ENCODE results near the gene HAUS7.
A peak's percentile ranks its signal among the peaks of the same experiment; 100 is the strongest.

The HAUS7 gene

DNA sequence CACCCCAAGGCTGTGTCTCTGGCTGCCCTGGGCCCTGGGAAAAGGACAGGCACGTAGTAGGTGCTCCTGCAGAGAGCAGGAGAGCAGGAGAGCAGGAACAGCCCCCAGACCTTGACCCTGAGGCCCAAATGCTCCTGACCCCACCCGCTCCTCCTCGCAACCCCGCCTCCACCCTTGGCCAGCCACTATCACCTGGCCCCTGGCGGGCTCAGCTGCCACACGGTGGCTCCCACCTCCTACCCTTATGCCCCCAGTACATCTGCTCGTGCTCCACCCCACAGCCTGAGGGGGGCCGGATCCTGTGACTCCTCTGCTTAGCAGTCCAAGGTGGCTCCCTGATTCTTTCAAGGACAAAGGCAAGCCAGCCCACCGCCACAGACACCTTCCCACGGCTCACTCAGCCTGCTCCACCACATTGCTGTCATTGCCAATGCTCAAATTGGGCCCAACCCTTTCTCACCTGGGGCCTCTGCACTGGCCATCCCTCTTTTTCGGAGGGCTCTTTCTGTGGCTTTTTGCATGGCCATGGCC, 5.4 kb upstream of the HAUS7 start:
- DNase-seq: peak; percentile 32

DNA sequence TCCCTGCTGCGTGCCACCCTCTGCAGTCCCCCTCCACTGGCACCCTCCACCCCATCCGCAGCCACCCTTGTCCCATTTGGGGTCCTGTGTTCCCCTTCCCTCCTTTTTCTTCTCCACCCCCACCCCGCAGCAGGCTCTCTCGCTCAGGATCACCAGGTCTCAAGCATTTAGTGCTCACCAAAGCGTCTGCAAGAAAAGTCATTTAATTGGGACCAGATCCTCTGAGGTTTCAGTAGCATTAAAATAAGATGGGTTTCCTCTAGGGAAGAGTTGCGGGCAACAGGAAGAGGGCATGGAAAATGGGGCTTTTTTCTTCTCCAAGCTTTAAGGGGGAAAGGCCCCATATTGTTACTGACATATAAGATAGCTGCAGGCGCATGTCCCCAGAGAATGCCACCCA, 4.9 kb upstream of the HAUS7 start:
- peak; percentile 30 for DNase-seq

DNA sequence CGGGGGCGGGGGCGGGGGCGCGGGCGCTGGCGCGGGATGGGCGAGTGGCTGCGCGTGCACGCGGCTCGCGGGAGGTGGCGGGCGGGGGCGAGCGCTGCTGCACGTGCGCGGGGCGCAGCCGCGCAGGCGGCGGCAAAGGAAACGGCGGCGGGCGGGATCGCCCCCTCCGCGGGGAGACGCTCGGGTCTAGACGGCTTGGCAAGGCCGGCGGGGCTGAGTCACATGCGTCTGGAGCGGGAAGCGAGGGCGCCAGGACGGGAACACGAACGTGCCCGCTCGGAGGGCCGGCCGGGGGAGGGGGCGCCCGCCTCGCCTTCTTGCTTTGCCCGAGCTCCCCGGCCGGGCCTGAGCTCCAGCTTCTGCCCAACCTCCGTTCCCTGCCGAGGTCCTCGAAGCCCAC, 4.3 kb upstream of the HAUS7 start:
- DNase-seq: no peak

DNA sequence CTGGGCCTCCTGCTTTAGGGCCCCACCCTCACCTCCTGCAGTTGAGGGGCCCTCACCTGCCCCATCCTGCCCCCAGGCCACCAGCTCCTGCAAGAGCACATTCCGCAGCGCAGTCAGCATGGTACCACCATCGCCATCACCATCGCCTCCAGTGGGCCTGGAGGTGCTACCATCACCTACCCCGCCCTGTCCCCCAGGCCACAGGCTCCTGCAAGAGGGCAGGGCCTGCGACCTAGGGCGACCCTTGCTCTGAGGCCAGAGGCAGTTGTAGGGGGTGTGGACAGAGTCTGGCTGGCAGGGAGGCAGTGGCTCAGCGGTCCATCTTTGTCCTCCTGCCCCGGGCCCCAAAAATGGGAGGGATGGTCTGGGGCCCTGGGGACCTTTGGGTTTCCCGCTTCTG, 3.9 kb upstream of the HAUS7 start:
- DNase-seq: no peak

DNA sequence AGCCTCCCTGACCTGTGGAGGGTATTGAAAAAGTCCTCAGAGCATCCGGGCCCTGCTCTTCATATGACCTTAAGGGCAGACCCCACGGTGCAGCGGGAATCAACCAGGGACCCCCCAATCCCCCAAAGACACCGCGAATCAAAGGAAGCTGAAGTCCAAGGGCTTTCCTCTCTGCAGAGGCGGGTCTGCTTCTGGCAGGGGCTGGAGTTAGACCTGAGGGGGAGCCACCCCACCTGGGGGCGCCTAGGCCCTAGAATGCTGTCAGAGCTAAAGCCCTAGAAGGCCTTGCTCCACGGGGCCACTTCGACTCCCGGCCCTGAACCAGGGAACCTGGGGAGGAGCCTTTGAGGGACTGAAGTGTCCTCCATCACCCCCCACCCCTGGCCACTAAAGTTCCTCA, 2.8 kb upstream of the HAUS7 start:
- DNase-seq: no peak

DNA sequence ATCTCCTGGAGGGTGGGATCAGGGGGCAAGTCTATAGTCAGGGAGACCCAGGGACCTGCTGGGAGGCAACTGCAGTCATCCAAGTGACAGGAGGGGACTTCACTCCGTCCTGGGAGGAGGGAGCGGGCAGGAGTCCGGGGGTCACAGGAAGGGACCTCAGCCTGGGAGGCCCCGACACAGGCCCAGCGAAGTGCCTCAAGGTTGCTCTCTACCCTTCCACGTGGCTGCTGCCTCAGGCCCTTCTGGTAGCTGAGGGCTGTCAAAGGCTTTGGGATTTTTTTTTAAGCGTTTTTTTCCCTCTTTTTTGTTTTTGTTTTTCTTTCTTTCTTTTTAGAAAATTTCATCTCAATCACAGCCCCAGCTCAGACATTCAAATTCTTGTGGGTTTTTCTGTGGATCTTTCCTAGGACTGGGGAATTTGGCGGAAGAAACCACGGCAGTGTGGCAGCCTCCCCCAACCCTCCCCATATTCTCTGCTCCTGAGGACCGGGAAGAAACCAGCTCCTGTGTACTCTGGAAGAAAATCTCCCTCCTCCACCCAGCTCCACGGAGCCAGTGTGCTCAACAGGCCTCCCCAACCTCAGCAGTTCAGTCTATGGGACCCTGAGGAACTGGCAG, 1.4 kb upstream of the HAUS7 start:
- no peak for DNase-seq

DNA sequence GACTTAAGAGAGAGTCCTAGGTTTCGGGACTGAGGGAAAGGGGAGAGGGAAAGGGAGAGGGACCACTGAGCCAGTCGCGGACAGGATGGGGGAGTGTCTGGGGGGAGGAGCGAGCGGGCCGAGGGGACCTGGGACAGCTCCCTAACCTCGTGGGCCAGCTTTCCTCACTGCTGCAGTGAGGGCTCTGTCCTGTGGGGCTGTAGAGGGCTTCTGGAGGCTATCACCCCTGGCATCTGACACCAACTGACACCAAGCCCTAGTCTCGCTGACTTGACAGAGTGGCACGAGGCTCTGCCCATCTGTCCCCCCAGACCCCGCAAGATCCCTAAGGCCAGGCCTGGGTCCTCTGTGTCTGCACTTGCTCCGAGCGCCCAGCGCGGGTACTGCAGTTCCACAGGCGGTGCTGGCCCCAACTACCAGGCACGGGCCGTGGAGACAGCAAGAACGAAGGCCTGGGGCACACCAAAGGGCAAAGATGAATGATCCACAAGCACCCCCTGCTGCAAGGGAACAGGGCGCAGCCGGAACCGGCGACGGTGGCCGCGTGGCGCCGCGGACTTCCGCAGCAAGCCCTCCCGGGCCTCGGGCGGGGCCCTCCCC, 465 bp downstream of the HAUS7 start:
- DNase-seq: no peak

DNA sequence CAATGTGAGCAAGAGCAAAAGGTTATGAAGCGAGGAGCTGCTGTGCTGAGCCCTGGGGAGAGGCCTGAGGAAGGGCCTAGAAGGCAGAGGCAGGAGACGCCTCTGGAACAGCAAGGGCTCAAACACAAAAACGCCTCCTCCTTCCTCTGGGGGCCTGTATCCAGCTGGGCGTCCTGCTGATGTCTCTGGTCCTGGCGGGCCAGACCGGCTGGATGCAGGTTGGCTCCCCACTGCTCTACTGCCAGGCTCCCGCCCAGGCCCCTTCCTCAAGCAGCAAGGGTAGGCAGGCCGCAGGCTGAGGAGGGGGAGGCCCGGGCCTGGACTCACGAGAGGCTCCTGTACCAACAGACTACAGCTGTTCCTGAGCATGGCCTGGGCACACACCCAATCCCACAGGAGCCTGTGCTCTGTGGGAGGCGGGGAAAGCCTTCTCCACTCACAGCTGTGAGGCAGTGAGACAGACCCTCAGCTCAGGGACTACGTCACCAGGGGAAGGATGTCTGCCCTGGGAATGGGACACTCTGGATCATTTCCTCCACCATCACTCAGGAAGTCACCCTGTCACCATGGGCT, 2.3 kb downstream of the HAUS7 start:
- DNase-seq: peak; percentile 16

DNA sequence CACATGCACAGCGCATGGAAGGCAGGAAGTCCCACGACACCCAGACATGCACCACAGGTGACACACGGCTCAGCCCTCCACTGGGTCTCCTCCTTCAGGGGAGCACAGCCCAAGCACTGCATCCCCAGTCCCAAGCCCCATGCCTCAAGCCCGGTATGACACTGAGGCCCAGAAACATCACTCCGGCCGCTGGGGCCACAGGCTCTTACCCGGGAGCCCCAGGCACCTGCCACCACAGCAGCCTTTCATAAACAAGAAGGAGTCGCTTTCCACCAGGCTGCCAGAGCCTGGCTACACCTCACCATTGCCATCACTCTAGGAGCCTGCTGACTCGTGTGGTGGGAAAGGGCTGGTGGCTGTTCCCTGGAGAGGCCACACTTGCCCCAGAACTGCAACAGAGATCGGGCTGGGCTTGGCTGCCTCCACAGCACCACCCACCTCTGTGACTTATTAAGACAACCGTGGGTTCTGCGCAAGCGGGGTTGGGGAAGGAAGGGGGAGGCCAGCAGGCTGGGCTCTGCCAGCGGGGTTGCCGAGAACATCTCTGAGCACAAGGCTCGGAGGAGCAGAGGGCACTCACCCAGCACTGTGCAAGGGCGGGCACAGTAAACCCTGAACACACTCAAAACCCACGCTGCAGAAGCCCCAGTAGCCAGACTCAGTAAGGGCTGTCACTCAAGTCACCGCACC, 4.5 kb downstream of the HAUS7 start:
- no peak for DNase-seq

DNA sequence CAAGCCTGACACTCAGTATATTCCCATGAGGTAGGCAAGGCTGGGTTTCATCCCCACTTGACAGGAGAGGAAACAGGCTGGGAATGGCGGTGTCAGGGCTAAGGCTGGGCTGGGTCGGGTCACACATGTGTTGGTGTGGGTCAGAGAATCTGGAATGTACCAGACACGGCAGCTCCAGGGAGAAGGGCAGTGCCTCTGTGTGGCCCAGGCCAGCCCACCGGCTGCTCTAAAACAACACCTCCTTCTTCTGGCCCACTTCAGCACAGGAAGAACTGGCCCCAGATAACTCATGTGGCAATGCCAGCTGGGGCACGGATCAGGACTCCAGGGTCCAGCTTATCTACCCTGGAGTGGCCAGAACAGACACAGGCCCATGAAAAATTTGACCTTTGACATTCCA, 6.3 kb downstream of the HAUS7 start:
- DNase-seq: no peak

DNA sequence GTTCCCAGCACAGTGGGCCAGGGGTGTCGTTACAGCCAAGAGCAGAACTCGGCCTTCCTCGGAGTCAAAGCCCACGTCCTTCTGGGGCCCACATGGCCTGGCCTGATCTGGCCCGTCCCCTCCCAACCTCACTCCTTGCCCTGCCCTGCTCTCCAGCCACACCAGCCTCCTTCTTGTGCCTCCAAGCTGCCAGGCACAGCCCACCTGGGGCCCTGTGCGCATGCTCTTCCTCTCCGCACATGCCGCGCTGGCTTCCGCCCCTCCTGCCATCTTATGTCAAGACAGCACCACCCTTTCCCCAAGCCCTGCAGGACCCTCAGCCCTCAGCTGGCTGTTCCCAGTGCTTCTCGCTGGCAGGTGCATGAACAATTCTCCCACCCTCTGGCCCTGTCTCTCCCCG, 6.8 kb downstream of the HAUS7 start:
- no peak for DNase-seq

DNA sequence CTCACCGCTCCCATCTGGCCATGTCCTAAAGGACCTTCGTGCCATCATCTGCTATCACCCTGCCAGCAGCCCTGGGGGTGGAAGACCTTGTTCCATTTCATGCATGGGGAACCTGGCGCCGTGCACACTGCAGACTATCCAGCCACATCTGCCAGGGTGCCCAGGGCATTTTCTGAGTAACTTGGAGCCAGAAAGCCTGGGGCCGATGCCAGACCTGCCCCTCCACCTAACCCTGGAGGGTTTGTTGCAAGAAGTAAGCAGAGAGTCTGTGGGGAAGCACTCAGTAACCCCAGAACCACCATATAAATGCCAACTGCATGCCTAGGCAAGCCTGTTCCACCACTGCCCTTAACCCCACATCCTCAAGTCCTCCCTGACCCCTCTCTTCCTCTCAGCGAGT, 7.3 kb downstream of the HAUS7 start:
- DNase-seq: no peak

DNA sequence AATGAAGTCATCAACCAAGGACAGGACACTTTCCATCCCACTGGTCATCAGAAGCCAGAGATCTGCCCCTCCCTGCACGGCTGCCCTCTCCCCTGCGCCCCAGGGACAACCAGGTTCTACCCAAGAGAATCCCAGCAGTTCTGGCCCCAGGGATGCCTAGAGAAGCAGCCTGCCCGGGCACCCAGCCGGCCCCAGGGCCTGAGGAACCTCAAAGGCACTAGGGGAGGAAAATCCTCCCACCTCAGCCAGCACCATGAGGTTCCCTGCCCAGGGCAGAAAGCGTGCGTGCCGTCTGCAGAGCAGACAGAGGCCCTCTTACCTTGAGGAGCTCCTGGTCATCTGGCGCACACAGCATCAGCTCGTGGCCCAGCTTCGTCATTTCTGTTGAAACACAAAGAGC, 8.1 kb downstream of the HAUS7 start:
- DNase-seq: no peak

DNA sequence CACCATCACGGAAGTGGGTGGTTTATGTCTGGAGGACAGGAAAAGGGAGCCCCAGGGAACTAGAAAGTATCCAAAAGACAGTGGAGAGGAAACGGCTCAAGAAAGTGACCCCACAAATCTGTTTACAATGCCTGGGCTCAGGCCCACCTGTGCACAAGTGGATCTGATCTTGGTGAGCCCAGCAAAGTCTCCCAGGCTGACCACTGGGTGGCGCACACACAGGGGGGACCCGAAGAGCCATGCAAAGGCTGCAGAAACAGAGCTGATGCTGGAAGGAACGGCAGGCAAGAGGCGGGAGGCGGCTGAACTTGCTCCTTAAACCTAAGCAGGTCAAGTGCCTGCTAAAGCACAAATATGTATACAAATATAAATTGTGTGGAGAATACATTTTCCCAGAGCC, 9.6 kb downstream of the HAUS7 start:
- peak; percentile 21 for DNase-seq

DNA sequence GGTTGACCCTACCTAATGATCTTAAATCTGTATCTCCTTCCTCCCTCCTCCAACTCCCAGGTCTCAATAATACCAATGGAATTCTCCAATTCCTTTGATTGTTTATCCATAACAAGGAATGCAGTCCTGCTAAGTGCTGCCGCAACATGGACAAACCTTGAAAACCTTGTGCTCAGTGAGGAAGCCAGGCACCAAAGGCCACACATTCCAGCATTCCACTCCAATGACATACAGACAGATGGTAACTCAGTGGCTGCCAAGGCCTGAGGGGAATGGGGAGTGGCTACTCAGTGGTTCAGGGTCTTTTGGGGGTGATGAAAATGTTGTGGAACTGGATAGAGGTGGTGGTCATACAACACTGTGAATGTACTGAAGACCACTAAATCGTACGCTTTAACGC, 10.4 kb downstream of the HAUS7 start:
- DNase-seq: no peak

DNA sequence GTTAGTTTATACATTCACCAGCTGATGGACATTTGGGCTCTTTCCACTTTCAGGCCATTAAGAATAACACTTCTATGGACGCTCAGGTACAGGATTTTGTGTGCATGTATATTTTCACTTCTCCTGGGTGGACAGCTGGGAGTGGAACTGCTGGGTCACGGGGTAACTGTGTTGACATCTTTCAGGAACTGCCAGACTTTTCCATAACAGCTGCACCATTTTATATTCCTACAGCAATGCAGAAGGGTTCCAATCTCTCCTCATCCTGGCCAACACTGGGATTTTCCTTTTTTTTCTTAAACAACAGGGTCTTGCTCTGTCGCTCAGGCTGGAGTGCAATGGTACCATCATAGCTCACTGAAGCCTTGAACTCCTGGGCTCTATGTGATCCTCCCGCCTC, 11.9 kb downstream of the HAUS7 start:
- DNase-seq: no peak

DNA sequence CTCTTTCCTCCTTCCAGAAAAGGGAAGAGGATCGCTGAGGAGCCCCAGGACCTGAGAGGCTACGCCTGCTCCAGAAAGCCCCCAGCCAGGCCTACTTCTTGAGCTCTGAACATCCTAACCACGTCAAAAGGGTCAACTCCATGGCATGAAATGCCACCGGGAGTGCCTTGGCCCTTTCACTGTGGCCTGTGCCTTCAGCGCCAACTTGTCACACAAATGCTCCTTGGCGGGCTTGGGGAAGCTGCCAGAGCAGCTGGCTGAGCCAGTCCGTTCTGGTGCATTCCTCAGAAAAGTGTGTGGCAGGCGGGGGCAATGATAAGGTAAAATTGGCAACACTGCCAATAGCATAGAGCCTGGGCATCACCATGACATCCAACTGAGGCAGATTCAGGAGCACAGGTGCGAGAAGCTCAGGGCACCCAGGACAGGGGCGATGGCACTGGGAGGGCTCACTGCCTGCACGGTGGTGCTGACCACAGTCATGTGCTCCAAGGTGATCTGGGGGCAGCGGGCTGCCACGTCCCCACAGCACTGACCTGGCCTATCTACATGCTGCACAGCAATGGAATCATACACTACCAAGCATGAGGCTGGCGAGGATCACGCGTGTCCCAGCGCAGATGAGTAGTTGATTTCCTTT, 12.4 kb downstream of the HAUS7 start:
- no peak for DNase-seq

DNA sequence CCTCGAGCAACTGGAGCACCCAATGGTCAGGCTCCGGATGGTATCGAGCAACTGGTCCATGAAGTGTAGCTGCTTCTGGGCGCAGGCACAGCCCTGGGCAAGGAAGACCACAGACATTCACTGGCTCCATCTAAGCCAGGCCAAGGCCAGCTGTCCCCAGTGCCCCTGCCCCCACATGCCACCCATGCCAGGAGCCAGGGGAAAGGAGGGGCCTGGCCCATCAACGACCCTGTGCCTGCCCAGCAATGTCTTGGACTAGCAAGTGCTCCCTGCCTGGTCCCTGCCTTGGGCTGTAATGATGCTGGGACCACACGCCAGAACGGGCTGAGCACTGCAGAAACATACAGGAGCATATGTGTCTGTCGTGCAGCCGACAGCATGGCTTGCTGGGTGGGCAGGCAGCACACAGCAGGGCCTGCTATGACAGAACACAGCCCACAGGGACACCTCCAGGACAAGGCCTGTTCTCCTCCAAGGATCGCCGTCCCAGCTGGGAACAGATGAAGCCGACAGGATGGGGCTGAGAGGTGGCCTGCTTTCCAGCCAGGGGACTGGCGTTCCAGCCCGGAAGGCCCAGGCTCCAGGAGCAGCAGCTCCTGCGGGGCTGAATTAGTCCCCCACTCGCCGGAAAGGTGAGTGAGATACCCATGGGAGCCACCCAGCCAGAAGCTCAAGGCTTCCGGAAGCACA, 13.1 kb downstream of the HAUS7 start:
- DNase-seq: no peak

DNA sequence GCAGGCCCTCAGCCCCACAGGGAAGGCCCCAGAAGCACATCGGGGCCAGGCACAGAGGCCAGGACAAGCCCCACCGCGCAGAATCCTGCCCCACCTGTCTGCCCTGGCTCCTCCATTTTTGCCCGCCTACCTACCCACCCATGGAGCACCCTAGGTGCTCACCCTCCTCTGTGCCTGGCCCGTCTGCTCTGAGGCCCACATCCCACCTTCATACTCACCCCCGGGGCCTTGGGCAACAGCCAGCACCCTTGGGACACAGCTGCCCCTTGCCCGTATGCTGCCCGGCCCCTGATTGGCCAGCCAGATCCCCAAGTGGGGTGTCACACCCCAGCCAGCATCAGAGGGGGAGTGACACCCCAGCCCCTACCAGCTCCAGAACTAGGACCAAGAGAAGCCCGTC, 13.7 kb downstream of the HAUS7 start:
- no peak for DNase-seq

DNA sequence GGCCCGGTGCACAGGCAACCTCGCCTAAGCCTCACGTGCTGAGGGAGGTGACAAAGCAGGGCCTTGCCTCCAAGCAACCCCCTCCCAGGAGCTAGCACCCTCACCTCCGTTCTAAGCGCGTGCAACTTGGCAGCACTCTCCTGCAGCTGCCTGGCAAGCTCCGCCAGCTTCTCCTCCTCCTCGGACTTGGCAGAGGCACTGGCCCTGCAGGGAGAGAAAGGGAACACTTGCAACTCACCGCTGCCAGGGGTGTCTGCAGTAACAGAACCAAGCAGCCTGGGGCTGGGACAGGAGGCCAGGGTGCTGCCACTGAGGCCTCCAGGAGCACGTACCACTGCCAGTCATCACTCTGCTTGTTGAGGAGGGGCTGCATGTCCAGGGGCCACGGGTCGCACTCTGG, 14.2 kb downstream of the HAUS7 start:
- DNase-seq: no peak

DNA sequence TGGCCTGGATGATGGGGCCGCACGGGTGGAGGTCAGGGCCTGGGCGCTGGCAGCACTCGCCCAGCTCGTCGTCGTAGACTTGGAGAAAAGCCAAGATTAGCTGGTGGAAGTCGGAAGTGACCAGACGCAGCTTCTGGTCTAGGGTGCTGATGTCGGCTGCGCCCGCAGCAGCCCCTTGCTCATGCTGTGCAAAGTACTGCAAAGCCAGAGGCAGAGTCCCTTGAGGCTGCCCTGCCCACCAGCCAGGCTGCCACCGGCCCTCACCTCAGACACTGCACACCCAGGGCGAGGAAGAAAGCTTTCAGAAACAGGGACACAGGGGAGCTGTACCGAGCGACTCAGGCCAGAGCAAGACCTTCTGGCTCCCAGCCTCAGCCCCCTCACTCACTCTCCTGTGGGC, 14.8 kb downstream of the HAUS7 start:
- DNase-seq: no peak

DNA sequence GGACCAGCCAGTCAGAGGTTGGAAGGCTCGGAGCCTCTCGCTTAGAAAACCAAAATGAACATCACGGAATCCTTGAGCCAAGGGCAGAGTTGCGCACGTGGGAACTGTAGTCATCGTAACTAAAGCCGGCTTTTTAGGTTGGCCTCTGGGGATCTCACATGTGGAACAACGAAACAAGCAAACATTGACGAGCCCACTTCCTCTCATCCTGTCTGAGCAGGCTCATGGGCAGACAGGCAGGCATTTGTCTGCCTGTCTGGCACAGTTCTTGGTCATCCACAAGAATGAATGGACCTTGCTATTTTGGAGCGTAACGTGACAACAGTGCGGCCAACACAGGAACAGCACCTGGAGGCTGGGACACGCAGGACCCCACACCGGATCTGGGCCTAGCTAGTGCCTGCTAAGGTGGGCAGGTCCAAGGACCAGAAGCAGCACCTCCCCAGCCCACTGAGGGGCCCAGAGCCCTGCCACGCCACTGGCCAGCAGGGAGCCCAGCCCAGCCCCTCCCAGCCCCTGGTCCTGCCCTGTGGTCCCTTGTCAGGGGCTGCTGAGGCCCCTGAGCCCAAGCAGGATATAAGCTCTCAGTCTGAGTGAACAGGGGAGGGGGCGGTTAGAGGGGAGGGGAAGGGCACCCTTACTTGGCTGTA, 15.3 kb downstream of the HAUS7 start:
- DNase-seq: no peak

DNA sequence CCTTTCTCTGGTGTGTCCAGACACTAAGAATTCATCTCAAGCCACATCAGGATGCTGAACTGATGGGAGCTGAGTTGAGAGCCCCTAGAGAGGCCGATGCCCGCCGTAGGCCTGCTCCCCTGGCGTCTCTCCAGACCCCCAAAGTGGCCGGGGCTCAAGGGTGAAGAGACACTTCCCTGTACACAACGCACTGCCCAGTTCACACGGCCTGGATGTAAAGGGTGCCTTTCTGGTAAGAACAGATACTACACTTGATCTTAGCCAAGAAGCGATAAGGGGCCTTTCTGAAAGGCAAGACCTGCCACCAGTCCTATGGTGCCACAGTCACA, 19.5 kb downstream of the HAUS7 start:
- no peak for DNase-seq

Data from NCI-H2171 treated with DMSO at 0.1 percent for 48 hours (cell line).